ENCODE data around the gene MGMT.

- TF ChIP-seq RFX5 (IDR thresholded peaks at IDR 0.05; ENCODE audit: low read length) (no peak), JUND (IDR thresholded peaks at IDR 0.05) (no peak), YY1 (IDR thresholded peaks at IDR 0.05; ENCODE audit: low read depth) (no peak)
- TF ChIP-seq, protein P1, sequence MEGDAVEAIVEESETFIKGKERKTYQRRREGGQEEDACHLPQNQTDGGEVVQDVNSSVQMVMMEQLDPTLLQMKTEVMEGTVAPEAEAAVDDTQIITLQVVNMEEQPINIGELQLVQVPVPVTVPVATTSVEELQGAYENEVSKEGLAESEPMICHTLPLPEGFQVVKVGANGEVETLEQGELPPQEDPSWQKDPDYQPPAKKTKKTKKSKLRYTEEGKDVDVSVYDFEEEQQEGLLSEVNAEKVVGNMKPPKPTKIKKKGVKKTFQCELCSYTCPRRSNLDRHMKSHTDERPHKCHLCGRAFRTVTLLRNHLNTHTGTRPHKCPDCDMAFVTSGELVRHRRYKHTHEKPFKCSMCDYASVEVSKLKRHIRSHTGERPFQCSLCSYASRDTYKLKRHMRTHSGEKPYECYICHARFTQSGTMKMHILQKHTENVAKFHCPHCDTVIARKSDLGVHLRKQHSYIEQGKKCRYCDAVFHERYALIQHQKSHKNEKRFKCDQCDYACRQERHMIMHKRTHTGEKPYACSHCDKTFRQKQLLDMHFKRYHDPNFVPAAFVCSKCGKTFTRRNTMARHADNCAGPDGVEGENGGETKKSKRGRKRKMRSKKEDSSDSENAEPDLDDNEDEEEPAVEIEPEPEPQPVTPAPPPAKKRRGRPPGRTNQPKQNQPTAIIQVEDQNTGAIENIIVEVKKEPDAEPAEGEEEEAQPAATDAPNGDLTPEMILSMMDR (IDR thresholded peaks at IDR 0.05): no peak
- TF ChIP-seq, protein P2, sequence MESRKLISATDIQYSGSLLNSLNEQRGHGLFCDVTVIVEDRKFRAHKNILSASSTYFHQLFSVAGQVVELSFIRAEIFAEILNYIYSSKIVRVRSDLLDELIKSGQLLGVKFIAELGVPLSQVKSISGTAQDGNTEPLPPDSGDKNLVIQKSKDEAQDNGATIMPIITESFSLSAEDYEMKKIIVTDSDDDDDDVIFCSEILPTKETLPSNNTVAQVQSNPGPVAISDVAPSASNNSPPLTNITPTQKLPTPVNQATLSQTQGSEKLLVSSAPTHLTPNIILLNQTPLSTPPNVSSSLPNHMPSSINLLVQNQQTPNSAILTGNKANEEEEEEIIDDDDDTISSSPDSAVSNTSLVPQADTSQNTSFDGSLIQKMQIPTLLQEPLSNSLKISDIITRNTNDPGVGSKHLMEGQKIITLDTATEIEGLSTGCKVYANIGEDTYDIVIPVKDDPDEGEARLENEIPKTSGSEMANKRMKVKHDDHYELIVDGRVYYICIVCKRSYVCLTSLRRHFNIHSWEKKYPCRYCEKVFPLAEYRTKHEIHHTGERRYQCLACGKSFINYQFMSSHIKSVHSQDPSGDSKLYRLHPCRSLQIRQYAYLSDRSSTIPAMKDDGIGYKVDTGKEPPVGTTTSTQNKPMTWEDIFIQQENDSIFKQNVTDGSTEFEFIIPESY (IDR thresholded peaks at IDR 0.05; ENCODE audit: borderline replicate concordance, low read depth): no peak
These were observed 317.2 kb downstream of the MGMT start for GRCh38 chr10:129784291-129784690.

All from SK-N-SH (cell line).